ENCODE results near the gene KDM4C. TPM values are rescaled to one million over a fixed set of nuclear protein-coding genes. Genes with fewer than 3 reads are reported as not detected.

Gene KDM4C
- total RNA-seq, 1 donor from 2014 or later = 39.8 TPM

GRCh38 chr9:7088611-7089010 is 330.8 kb downstream of the KDM4C start:
- no peak for TF ChIP-seq CTCF (IDR thresholded peaks at IDR 0.05)
- H3K27ac ChIP-seq = no peak overlapping the region
- H3K4me3 ChIP-seq = no peak overlapping the region
- no peaks in the 10 kb centered on the region for H3K9me3 ChIP-seq
- intact Hi-C loops (cut with DNase I) = no loop called here
- DNase-seq (no peak), ATAC-seq (no peak)
- H3K27me3 ChIP-seq (ENCODE audit: low read depth) = no peaks in the 10 kb centered on the region
- peaks cover 9% of the 10 kb centered on the region for H3K36me3 ChIP-seq
- H3K4me1 ChIP-seq = no peaks in the 10 kb centered on the region

GRCh38 chr9:7089406-7090193 is 331.8 kb downstream of the KDM4C start:
- intact Hi-C loops (cut with DNase I) = no loop called here
- Histone ChIP-seq H3K4me1 (no peaks in the 10 kb centered on the region), H3K27me3 (ENCODE audit: low read depth) (no peaks in the 10 kb centered on the region), H3K36me3 (peaks cover 9% of the 10 kb centered on the region), H3K4me3 (no peak overlapping the region), H3K9me3 (no peaks in the 10 kb centered on the region), H3K27ac (no peak overlapping the region)
- ATAC-seq (no peak), DNase-seq (no peak)
- no peak for TF ChIP-seq CTCF (IDR thresholded peaks at IDR 0.05)

- no peak for ATAC-seq
- Histone ChIP-seq H3K9me3 (no peaks in the 10 kb centered on the region), H3K4me3 (no peak overlapping the region), H3K36me3 (peaks cover 3% of the 10 kb centered on the region), H3K27ac (no peak overlapping the region), H3K4me1 (no peaks in the 10 kb centered on the region), H3K27me3 (ENCODE audit: low read depth) (no peaks in the 10 kb centered on the region)
- no peak for DNase-seq
- intact Hi-C loops (cut with DNase I) = no loop called here
- no peak for TF ChIP-seq CTCF (IDR thresholded peaks at IDR 0.05)
These were observed 335.3 kb downstream of the KDM4C start for GRCh38 chr9:7093040-7093439.

- Histone ChIP-seq H3K27me3 (ENCODE audit: low read depth) (no peaks in the 10 kb centered on the region), H3K9me3 (no peaks in the 10 kb centered on the region), H3K4me1 (no peaks in the 10 kb centered on the region), H3K36me3 (peaks cover 3% of the 10 kb centered on the region), H3K4me3 (no peak overlapping the region), H3K27ac (no peak overlapping the region)
- ATAC-seq (no peak), DNase-seq (no peak)
- intact Hi-C loops (cut with DNase I) = no loop called here
- no peak for TF ChIP-seq CTCF (IDR thresholded peaks at IDR 0.05)
These were observed 336.3 kb downstream of the KDM4C start for GRCh38 chr9:7094052-7094451.

- TF ChIP-seq CTCF (IDR thresholded peaks at IDR 0.05) = no peak
- no peaks in the 10 kb centered on the region for H3K27me3 ChIP-seq (ENCODE audit: low read depth)
- no peak overlapping the region for H3K27ac ChIP-seq
- H3K9me3 ChIP-seq = no peaks in the 10 kb centered on the region
- intact Hi-C loops (cut with DNase I) = no loop called here
- no peak for DNase-seq
- H3K36me3 ChIP-seq = peaks cover 3% of the 10 kb centered on the region
- no peak for ATAC-seq
- H3K4me1 ChIP-seq = no peaks in the 10 kb centered on the region
- no peak overlapping the region for H3K4me3 ChIP-seq
These were observed 336.8 kb downstream of the KDM4C start for GRCh38 chr9:7094576-7094975.
